HepG2 (cell line): ENCODE results near the gene IRX3. TPM values are rescaled to one million over a fixed set of nuclear protein-coding genes. Genes with fewer than 3 reads are reported as not detected.

ENCODE experiments used
- ASH2L ChIP-seq: fragments of 300-600, 200-600 bp; sonication (generic); IDR thresholded peaks from 2 replicates; pipeline ENCODE4 v1.7.0; 2017; ENCODE audit warnings: low read depth, mild to moderate bottlenecking, moderate library complexity, mixed read lengths, low read length; ENCODE audit not compliant: insufficient read length
- CHD2 ChIP-seq: IDR thresholded peaks from 2 replicates; pipeline ENCODE4 v1.6.1; 2011; ENCODE audit warnings: low read depth, low read length, improper control_type of control experiment
- GATA4 ChIP-seq: sonication (generic); IDR thresholded peaks from 2 replicates; pipeline ENCODE4 v1.6.1; 2016; ENCODE audit warnings: antibody characterized with exemption, low read depth, borderline replicate concordance
- HCFC1 ChIP-seq: fragments of 150-350 bp; IDR thresholded peaks from 2 replicates; pipeline ENCODE4 v1.6.1; 2014; ENCODE audit warnings: low read depth, low read length
- JARID2 ChIP-seq: sonication (generic); formaldehyde crosslinking; IDR thresholded peaks from 2 replicates; pipeline ENCODE4 v1.8.1; 2023; ENCODE audit warnings: missing genetic modification reagents, inconsistent platforms; ENCODE audit not compliant: insufficient replicate concordance
- KDM2A ChIP-seq: sonication (generic); formaldehyde crosslinking; IDR thresholded peaks from 2 replicates; pipeline ENCODE4 v1.4.0; 2020; ENCODE audit warnings: low read depth, missing genetic modification reagents, borderline replicate concordance
- MED1 ChIP-seq: sonication (generic); formaldehyde crosslinking; IDR thresholded peaks from 2 replicates; pipeline ENCODE4 v1.4.0; 2020; ENCODE audit warnings: missing genetic modification reagents
- RFX5 ChIP-seq: IDR thresholded peaks from 2 replicates; pipeline ENCODE4 v1.6.1; 2011; ENCODE audit warnings: low read depth, low read length, improper control_type of control experiment
- SCMH1 ChIP-seq: sonication (generic); formaldehyde crosslinking; IDR thresholded peaks from 2 replicates; pipeline ENCODE4 v1.9.0; 2021; ENCODE audit warnings: missing genetic modification reagents, mild to moderate bottlenecking, borderline replicate concordance
- SIX4 ChIP-seq: sonication (generic); formaldehyde crosslinking; IDR thresholded peaks from 2 replicates; pipeline ENCODE4 v1.4.0; 2020; ENCODE audit warnings: missing genetic modification reagents
- ZFP36L1 ChIP-seq: sonication (generic); formaldehyde crosslinking; IDR thresholded peaks from 2 replicates; pipeline ENCODE4 v1.8.0; 2022; ENCODE audit warnings: mild to moderate bottlenecking, missing genetic modification reagents, moderate library complexity
- ZNF17 ChIP-seq: sonication (generic); formaldehyde crosslinking; IDR thresholded peaks from 2 replicates; pipeline ENCODE4 v1.5.0; 2020; ENCODE audit warnings: mild to moderate bottlenecking, missing genetic modification reagents
- ZNF616 ChIP-seq: sonication (generic); formaldehyde crosslinking; IDR thresholded peaks from 2 replicates; pipeline ENCODE4 v1.5.0; 2020; ENCODE audit warnings: low read depth, mild to moderate bottlenecking, missing genetic modification reagents
- polyA plus RNA-seq, 8 experiments: library from polyadenylated mRNA; depleted of rRNA in 3 of 8; stranded (reverse) in 7 of 8; unstranded in 1 of 8; fragments of >200 nt; fragmentation: Illumina TruSeq in 4 of 8; extraction: Trizol in 4 of 8; gene quantifications; 2 replicates each; pipeline versions ENCODE4 v1.2.1 to v1.2.3, GENCODE V29; 2011 to 2016; ENCODE audit warnings: low read depth in 4 of 8, missing spikeins in 1 of 8, mixed read lengths in 1 of 8; ENCODE audit not compliant: insufficient read depth in 1 of 8
- total RNA-seq, 5 experiments: library from RNA; depleted of rRNA; stranded (reverse); fragments of >200 nt; fragmentation: Illumina TruSeq; extraction: Trizol; gene quantifications; 2 replicates each; pipeline ENCODE4 v1.2.3, GENCODE V29; 2016; ENCODE audit warnings: low read depth in 1 of 5
- TF ChIP-seq, protein P1 (sequence below): sonication (generic); formaldehyde crosslinking; IDR thresholded peaks from 2 replicates; pipeline ENCODE4 v1.4.0; 2020; ENCODE audit warnings: missing genetic modification reagents
- TF ChIP-seq, protein P2 (sequence below): sonication (generic); formaldehyde crosslinking; conservative IDR thresholded peaks from 2 replicates; pipeline ENCODE4 v1.4.0; 2020; ENCODE audit warnings: mild to moderate bottlenecking, missing genetic modification reagents, moderate library complexity
- TF ChIP-seq, protein P3 (sequence below): sonication (generic); formaldehyde crosslinking; IDR thresholded peaks from 2 replicates; pipeline ENCODE4 v1.4.0; 2020; ENCODE audit warnings: missing genetic modification reagents, mild to moderate bottlenecking, borderline replicate concordance
- TF ChIP-seq, protein P4 (sequence below): sonication (generic); formaldehyde crosslinking; IDR thresholded peaks from 2 replicates; pipeline ENCODE4 v1.4.0; 2020; ENCODE audit warnings: missing genetic modification reagents, borderline replicate concordance

IRX3 gene
- total and polyA plus RNA-seq, 2 of the 13 experiments (the other 11 are each of a cell fraction or from before 2014, with no cell fraction given), result 9.2 to 16.4 TPM

DNA sequence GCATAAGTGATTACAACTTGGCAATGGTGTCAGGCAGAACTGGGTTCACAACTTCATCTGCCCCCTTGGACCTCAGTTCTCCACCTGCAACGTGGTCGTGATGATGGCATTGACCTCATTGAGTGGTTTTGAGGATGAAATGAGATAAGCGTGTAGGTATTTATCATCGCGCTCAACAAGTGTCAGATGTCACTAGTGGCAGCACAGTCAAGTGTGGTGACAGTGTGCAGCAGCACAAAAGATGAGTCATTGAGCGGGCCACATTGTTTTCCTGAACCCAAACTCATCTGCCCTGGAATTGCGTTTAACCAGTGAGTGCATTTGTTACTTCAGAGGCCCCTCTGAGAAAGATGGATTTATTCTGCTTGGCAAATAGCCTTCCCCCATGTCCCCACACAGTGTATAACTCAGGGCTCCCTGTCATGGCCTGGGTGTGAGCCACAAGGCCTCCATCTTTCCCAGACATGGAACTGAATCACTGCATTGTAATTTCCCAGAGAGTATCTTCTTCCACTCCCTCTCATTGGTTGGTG, 20.9 kb downstream of the IRX3 start (continued):
- no peak for TF ChIP-seq SCMH1 (CRISPR knock-in tag)
- no peak for TF ChIP-seq CHD2
- no peak for TF ChIP-seq MED1
- no peak; the same call in 1 of the 2 replicates for TF ChIP-seq RFX5
- TF ChIP-seq, protein P1, sequence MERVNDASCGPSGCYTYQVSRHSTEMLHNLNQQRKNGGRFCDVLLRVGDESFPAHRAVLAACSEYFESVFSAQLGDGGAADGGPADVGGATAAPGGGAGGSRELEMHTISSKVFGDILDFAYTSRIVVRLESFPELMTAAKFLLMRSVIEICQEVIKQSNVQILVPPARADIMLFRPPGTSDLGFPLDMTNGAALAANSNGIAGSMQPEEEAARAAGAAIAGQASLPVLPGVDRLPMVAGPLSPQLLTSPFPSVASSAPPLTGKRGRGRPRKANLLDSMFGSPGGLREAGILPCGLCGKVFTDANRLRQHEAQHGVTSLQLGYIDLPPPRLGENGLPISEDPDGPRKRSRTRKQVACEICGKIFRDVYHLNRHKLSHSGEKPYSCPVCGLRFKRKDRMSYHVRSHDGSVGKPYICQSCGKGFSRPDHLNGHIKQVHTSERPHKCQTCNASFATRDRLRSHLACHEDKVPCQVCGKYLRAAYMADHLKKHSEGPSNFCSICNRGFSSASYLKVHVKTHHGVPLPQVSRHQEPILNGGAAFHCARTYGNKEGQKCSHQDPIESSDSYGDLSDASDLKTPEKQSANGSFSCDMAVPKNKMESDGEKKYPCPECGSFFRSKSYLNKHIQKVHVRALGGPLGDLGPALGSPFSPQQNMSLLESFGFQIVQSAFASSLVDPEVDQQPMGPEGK (CRISPR knock-in tag), result no peak
- TF ChIP-seq, protein P2, sequence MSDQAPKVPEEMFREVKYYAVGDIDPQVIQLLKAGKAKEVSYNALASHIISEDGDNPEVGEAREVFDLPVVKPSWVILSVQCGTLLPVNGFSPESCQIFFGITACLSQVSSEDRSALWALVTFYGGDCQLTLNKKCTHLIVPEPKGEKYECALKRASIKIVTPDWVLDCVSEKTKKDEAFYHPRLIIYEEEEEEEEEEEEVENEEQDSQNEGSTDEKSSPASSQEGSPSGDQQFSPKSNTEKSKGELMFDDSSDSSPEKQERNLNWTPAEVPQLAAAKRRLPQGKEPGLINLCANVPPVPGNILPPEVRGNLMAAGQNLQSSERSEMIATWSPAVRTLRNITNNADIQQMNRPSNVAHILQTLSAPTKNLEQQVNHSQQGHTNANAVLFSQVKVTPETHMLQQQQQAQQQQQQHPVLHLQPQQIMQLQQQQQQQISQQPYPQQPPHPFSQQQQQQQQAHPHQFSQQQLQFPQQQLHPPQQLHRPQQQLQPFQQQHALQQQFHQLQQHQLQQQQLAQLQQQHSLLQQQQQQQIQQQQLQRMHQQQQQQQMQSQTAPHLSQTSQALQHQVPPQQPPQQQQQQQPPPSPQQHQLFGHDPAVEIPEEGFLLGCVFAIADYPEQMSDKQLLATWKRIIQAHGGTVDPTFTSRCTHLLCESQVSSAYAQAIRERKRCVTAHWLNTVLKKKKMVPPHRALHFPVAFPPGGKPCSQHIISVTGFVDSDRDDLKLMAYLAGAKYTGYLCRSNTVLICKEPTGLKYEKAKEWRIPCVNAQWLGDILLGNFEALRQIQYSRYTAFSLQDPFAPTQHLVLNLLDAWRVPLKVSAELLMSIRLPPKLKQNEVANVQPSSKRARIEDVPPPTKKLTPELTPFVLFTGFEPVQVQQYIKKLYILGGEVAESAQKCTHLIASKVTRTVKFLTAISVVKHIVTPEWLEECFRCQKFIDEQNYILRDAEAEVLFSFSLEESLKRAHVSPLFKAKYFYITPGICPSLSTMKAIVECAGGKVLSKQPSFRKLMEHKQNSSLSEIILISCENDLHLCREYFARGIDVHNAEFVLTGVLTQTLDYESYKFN, result no peak
- TF ChIP-seq KDM2A (CRISPR knock-in tag), result no peak
- TF ChIP-seq, protein P3, sequence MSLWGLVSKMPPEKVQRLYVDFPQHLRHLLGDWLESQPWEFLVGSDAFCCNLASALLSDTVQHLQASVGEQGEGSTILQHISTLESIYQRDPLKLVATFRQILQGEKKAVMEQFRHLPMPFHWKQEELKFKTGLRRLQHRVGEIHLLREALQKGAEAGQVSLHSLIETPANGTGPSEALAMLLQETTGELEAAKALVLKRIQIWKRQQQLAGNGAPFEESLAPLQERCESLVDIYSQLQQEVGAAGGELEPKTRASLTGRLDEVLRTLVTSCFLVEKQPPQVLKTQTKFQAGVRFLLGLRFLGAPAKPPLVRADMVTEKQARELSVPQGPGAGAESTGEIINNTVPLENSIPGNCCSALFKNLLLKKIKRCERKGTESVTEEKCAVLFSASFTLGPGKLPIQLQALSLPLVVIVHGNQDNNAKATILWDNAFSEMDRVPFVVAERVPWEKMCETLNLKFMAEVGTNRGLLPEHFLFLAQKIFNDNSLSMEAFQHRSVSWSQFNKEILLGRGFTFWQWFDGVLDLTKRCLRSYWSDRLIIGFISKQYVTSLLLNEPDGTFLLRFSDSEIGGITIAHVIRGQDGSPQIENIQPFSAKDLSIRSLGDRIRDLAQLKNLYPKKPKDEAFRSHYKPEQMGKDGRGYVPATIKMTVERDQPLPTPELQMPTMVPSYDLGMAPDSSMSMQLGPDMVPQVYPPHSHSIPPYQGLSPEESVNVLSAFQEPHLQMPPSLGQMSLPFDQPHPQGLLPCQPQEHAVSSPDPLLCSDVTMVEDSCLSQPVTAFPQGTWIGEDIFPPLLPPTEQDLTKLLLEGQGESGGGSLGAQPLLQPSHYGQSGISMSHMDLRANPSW, result no peak
- TF ChIP-seq JARID2 (CRISPR knock-in tag), result no peak
- TF ChIP-seq HCFC1, result no peak
- no peak for TF ChIP-seq ASH2L
- TF ChIP-seq GATA4, result no peak
- no peak for TF ChIP-seq ZFP36L1 (CRISPR knock-in tag)
- TF ChIP-seq ZNF616, result no peak
- no peak for TF ChIP-seq ZNF17 (CRISPR knock-in tag)
- TF ChIP-seq, protein P4, sequence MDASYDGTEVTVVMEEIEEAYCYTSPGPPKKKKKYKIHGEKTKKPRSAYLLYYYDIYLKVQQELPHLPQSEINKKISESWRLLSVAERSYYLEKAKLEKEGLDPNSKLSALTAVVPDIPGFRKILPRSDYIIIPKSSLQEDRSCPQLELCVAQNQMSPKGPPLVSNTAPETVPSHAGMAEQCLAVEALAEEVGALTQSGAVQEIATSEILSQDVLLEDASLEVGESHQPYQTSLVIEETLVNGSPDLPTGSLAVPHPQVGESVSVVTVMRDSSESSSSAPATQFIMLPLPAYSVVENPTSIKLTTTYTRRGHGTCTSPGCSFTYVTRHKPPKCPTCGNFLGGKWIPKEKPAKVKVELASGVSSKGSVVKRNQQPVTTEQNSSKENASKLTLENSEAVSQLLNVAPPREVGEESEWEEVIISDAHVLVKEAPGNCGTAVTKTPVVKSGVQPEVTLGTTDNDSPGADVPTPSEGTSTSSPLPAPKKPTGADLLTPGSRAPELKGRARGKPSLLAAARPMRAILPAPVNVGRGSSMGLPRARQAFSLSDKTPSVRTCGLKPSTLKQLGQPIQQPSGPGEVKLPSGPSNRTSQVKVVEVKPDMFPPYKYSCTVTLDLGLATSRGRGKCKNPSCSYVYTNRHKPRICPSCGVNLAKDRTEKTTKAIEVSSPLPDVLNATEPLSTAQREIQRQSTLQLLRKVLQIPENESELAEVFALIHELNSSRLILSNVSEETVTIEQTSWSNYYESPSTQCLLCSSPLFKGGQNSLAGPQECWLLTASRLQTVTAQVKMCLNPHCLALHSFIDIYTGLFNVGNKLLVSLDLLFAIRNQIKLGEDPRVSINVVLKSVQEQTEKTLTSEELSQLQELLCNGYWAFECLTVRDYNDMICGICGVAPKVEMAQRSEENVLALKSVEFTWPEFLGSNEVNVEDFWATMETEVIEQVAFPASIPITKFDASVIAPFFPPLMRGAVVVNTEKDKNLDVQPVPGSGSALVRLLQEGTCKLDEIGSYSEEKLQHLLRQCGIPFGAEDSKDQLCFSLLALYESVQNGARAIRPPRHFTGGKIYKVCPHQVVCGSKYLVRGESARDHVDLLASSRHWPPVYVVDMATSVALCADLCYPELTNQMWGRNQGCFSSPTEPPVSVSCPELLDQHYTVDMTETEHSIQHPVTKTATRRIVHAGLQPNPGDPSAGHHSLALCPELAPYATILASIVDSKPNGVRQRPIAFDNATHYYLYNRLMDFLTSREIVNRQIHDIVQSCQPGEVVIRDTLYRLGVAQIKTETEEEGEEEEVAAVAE (CRISPR knock-in tag), result no peak
- TF ChIP-seq SIX4, result peak; percentile 47; the same call in 1 of the 2 replicates
